Right lobe of liver (tissue), 4 donors: ENCODE results near the gene VRK3.

ENCODE experiments used
- CTCF ChIP-seq, 4 donors: fragments of 200-600 bp in 3 of 4; fragments of 450-650 bp in 1 of 4; IDR thresholded peaks; one replicate each; pipeline versions ENCODE4 v1.5.1 to v1.8.0; 2016 to 2022; ENCODE audit warnings: antibody characterized with exemption in 4 of 4, mild to moderate bottlenecking in 2 of 4
- POLR2A ChIP-seq: fragments of 450-650 bp; IDR thresholded peaks from one replicate; pipeline ENCODE4 v1.6.1; 2017; ENCODE audit warnings: antibody characterized with exemption, mild to moderate bottlenecking
- donor health status: DM: no; HTN: no; CAD: no.
- donor health status: DM: no; HTN: no; CAD: no.
- donor health status: DM: no; HTN: yes; CAD: no.

GRCh38 chr19:49977881-49978280 lies 47.3 kb downstream of the VRK3 start:
- TF ChIP-seq POLR2A = no peak
- no peak for TF ChIP-seq CTCF (IDR thresholded peaks at IDR 0.05)
